Right atrium auricular region (tissue), 2 donors: ENCODE measurements around the gene MPZL1. TPM values are rescaled to one million over a fixed set of nuclear protein-coding genes. Genes with fewer than 3 reads are reported as not detected.

ENCODE experiments used
- DNase-seq: peaks from one replicate; pipeline ENCODE4 v3.0.0-alpha.2; 2019; ENCODE audit warnings: low spot score
- H3K27ac ChIP-seq, 2 donors: fragments of 200-600 bp; sonication (generic); 1 replicate in 1 of 2; 2 replicates in 1 of 2; pipeline ENCODE4 v1.5.1; 2016 to 2019
- H3K27me3 ChIP-seq, 2 donors: fragments of 200-600 bp; sonication (generic); one replicate each; pipeline versions ENCODE4 v1.5.1 to v1.6.0; 2017 to 2019
- H3K36me3 ChIP-seq: fragments of 200-600 bp; sonication (generic); one replicate; pipeline ENCODE4 v1.5.1; 2016
- H3K4me1 ChIP-seq, 2 donors: fragments of 200-600 bp; sonication (generic); one replicate each; pipeline versions ENCODE4 v1.5.1 to v1.6.0; 2017 to 2019
- H3K4me3 ChIP-seq, 2 donors: fragments of 200-600 bp; sonication (generic); 1 replicate in 1 of 2; 2 replicates in 1 of 2; pipeline ENCODE4 v1.5.1; 2017 to 2019; ENCODE audit warnings: mild to moderate bottlenecking in 1 of 2, moderate library complexity in 1 of 2
- H3K9me3 ChIP-seq, 2 donors: fragments of 200-600 bp; sonication (generic); one replicate each; pipeline ENCODE4 v1.5.1; 2019
- total RNA-seq, 2 donors: library from RNA; depleted of rRNA; stranded (reverse); fragments of >200 nt; gene quantifications; one replicate each; pipeline ENCODE4 v1.1.0, GENCODE V29; 2016
- TF ChIP-seq, protein P1 (sequence below), 2 donors: fragments of 200-600 bp; sonication (generic); IDR thresholded peaks; one replicate each; pipeline ENCODE4 v1.5.1; 2019; ENCODE audit warnings: antibody characterized with exemption in 2 of 2

MPZL1 gene
- total RNA-seq, 2 donors from 2014 or later, result 22.4 to 52.0 TPM

GRCh38 chr1:167773516-167773915 is 51.7 kb downstream of the MPZL1 start:
- no peak for DNase-seq
- no peaks in the 10 kb centered on the region for H3K4me1 ChIP-seq
- H3K4me3 ChIP-seq, result no peak overlapping the region
- TF ChIP-seq, protein P1, sequence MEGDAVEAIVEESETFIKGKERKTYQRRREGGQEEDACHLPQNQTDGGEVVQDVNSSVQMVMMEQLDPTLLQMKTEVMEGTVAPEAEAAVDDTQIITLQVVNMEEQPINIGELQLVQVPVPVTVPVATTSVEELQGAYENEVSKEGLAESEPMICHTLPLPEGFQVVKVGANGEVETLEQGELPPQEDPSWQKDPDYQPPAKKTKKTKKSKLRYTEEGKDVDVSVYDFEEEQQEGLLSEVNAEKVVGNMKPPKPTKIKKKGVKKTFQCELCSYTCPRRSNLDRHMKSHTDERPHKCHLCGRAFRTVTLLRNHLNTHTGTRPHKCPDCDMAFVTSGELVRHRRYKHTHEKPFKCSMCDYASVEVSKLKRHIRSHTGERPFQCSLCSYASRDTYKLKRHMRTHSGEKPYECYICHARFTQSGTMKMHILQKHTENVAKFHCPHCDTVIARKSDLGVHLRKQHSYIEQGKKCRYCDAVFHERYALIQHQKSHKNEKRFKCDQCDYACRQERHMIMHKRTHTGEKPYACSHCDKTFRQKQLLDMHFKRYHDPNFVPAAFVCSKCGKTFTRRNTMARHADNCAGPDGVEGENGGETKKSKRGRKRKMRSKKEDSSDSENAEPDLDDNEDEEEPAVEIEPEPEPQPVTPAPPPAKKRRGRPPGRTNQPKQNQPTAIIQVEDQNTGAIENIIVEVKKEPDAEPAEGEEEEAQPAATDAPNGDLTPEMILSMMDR (IDR thresholded peaks at IDR 0.05), result no peak
- no peak overlapping the region for H3K27ac ChIP-seq
- no peaks in the 10 kb centered on the region for H3K9me3 ChIP-seq
- no peaks in the 10 kb centered on the region for H3K27me3 ChIP-seq
- peaks cover 34% of the 10 kb centered on the region for H3K36me3 ChIP-seq

DNA sequence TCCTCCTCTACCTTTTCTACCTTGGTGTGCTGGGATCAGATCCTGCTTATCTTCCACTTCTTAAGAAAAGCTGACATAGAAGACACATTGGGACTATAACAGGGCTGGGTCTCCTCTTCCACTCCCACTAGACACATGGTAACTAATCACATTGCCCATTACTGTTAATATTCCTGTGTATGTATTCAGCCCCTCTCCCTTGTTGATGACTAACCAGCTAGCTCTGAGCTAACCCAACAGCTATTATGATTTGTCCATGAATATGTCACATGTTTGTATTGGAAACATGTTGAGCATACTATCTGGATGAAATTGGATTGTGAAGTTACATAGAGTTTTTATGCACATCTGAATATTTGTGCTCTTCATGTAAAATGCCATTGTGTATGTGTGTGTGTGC is 52.9 kb downstream of the MPZL1 start:
- Histone ChIP-seq H3K36me3 (peaks cover 27% of the 10 kb centered on the region), H3K4me3 (no peak overlapping the region), H3K9me3 (no peaks in the 10 kb centered on the region), H3K27me3 (no peaks in the 10 kb centered on the region), H3K27ac (no peak overlapping the region), H3K4me1 (no peaks in the 10 kb centered on the region)
- DNase-seq, result no peak
- TF ChIP-seq, protein P1 (IDR thresholded peaks at IDR 0.05), result no peak

DNA sequence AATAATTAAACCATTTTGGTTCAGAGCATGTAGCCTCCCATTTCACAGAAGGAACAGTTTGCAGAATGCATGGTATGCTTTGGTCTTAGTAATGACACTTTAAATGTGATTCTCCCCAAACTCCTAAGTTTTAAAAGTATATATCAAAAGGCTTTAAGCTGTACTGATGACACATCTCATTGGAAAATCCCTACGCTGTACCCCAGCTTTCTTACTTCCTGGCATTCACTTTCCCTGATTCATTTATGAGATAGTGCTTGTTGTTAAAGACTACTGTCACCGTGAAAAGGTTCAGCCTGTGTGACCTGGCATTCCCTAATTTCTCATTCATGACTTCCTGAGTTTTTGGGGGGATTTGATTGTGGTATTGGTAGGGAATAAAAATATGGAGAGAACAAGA is 53.4 kb downstream of the MPZL1 start:
- TF ChIP-seq, protein P1 (IDR thresholded peaks at IDR 0.05), result no peak
- Histone ChIP-seq H3K27ac (no peak overlapping the region), H3K4me3 (no peak overlapping the region), H3K27me3 (no peaks in the 10 kb centered on the region), H3K36me3 (peaks cover 25% of the 10 kb centered on the region), H3K4me1 (no peaks in the 10 kb centered on the region), H3K9me3 (no peaks in the 10 kb centered on the region)
- DNase-seq, result no peak

DNA sequence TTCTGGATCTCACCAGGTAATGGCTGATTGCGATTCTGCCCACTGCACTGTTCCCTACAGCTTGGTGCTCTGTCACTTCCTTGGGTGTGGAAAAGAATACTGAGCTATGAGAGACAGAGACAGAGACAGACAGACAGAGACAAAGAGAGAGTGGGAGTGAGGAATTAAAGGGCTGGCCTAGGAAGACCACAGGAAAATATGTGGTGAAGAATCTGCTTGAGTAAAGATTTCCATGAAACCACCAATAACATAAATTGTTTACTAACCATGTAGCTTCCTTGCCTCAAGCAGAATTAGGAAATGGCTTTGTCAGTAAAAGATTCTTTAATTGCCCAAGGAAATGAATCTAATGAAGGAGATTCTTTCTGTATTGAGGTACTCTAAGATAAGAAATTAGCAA is 54.4 kb downstream of the MPZL1 start:
- H3K27me3 ChIP-seq, result no peaks in the 10 kb centered on the region
- peaks cover 28% of the 10 kb centered on the region for H3K36me3 ChIP-seq
- H3K4me3 ChIP-seq, result no peak overlapping the region
- no peak for DNase-seq
- no peak overlapping the region for H3K27ac ChIP-seq
- peaks cover 0 to 1% of the 10 kb centered on the region in 2 donors for H3K9me3 ChIP-seq
- no peaks in the 10 kb centered on the region for H3K4me1 ChIP-seq
- TF ChIP-seq, protein P1 (IDR thresholded peaks at IDR 0.05), result no peak

DNA sequence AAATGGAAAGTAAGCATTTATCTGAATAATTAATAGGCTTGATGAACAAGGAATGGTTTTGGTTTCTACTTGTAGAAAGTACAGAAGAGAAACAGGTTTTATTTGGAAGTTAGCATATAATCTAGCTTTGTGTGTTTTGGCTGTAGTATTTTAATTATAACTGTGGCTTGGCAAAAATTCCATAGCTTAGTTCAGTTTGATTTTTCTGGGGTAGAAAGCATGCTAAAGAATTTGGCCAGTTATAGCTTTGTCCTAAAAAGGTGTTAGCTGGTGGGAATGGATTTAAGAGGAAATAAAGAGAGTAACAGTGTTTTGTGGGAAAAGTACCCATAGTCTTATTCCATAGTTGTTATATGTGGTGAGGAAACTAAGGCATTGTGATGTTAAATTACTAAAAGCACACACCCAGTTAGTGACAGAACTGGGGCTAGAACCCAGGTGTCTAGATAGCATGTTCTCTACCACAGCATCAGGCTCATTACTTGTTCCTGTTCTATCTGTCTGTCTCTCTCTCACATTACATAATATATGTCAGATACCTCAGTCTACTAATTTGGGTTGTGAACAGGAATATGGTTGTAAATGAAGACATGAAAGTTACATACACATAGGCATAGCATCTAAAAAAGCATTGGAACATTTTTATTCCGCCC is 55.0 kb downstream of the MPZL1 start:
- H3K27me3 ChIP-seq, result no peaks in the 10 kb centered on the region
- no peaks in the 10 kb centered on the region for H3K4me1 ChIP-seq
- DNase-seq, result no peak
- H3K36me3 ChIP-seq, result peaks cover 25% of the 10 kb centered on the region
- no peak overlapping the region for H3K4me3 ChIP-seq
- TF ChIP-seq, protein P1 (IDR thresholded peaks at IDR 0.05), result no peak
- peaks cover 0 to 6% of the 10 kb centered on the region in 2 donors for H3K9me3 ChIP-seq
- no peak overlapping the region for H3K27ac ChIP-seq

DNA sequence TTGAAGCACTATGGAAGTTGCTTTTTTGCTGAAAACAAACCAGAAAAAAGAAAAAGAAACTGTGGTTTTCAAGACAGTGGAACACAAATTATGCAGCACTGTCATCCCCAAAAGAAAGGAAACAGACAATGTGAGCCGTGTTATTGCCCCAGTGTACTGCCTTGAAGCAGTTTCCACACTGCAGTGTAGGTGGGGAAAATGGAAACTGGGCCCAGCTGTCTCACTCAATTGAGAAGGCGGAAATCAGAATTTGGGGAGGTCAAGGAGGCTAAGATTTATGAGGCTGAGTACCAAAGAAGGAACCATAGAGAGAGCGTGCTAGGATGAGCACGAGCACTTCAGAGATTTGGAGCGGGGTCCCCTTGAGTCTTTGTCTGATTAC is 55.5 kb downstream of the MPZL1 start:
- Histone ChIP-seq H3K9me3 (peaks cover 0 to 6% of the 10 kb centered on the region in 2 donors), H3K27me3 (no peaks in the 10 kb centered on the region), H3K4me1 (no peaks in the 10 kb centered on the region), H3K4me3 (no peak overlapping the region), H3K27ac (no peak overlapping the region), H3K36me3 (peaks cover 23% of the 10 kb centered on the region)
- TF ChIP-seq, protein P1 (IDR thresholded peaks at IDR 0.05), result no peak
- DNase-seq, result no peak
